Activated naive CD8-positive, alpha-beta T cell treated with anti-CD3 and anti-CD28 coated beads, Interleukin-2, amount 50 U/mL, for 24 hours (primary cell): Measurements from ENCODE around the gene ADAMTSL3.

Experiments
- ATAC-seq: fragments of 150-1000 bp; cut with Tn5 transposase; one replicate; pipeline ENCODE4 v1.10.0; 2021
- DNase-seq: peaks from one replicate; pipeline ENCODE4 v3.0.0; 2021
- H3K27ac Mint-ChIP-seq: one replicate; pipeline ENCODE4 v1.8.0; 2021; ENCODE audit warnings: mild to moderate bottlenecking, mixed read lengths
- H3K27me3 Mint-ChIP-seq: one replicate; pipeline ENCODE4 v1.8.0; 2021; ENCODE audit warnings: mixed read lengths
- H3K36me3 Mint-ChIP-seq: one replicate; pipeline ENCODE4 v1.8.0; 2021; ENCODE audit warnings: low read depth, mixed read lengths
- H3K4me1 Mint-ChIP-seq: one replicate; pipeline ENCODE4 v1.8.0; 2021; ENCODE audit warnings: mixed read lengths
- H3K4me3 Mint-ChIP-seq: one replicate; pipeline ENCODE4 v1.8.0; 2021; ENCODE audit warnings: mild to moderate bottlenecking, moderate library complexity, mixed read lengths
- H3K9me3 Mint-ChIP-seq: one replicate; pipeline ENCODE4 v1.8.0; 2021; ENCODE audit warnings: mixed read lengths

ADAMTSL3 gene

GRCh38 chr15:83709241-83709640 lies 55.3 kb downstream of the ADAMTSL3 start:
- Mint-ChIP-seq H3K4me1 (no peaks in the 10 kb centered on the region), H3K4me3 (no peak overlapping the region), H3K27me3 (no peaks in the 10 kb centered on the region), H3K27ac (no peak overlapping the region), H3K9me3 (no peaks in the 10 kb centered on the region), H3K36me3 (no peaks in the 10 kb centered on the region)
- ATAC-seq (no peak), DNase-seq (no peak)

GRCh38 chr15:83709811-83710210 lies 55.9 kb downstream of the ADAMTSL3 start:
- Mint-ChIP-seq H3K9me3 (no peaks in the 10 kb centered on the region), H3K27me3 (no peaks in the 10 kb centered on the region), H3K36me3 (no peaks in the 10 kb centered on the region), H3K27ac (no peak overlapping the region), H3K4me1 (no peaks in the 10 kb centered on the region), H3K4me3 (no peak overlapping the region)
- no peak for ATAC-seq
- DNase-seq, result no peak

- ATAC-seq (no peak), DNase-seq (no peak)
- H3K4me3 Mint-ChIP-seq, result no peak overlapping the region
- H3K9me3 Mint-ChIP-seq, result no peaks in the 10 kb centered on the region
- H3K36me3 Mint-ChIP-seq, result no peaks in the 10 kb centered on the region
- no peaks in the 10 kb centered on the region for H3K27me3 Mint-ChIP-seq
- H3K27ac Mint-ChIP-seq, result no peak overlapping the region
- H3K4me1 Mint-ChIP-seq, result no peaks in the 10 kb centered on the region
Observed at GRCh38 chr15:83710452-83710851, 56.5 kb downstream of the ADAMTSL3 start.

DNA sequence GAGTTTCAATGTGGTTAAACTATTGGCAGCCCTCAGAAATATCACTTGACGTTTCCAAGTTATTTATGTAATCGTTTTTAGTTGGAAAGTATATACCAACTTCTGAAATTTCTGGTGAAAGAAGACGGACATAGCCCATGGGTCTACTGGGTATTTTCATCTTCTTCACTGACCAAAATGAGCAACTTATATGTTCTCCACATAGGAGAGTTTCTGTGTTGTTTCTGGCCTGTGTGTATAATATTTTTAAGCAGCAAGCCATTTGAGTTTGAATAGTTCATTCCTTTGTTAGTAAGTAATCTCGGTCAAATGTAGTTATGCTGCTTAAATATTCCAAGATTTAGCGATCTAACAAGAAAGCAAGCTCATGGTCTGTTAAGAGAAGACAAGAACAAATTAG lies 57.3 kb downstream of the ADAMTSL3 start:
- Mint-ChIP-seq H3K4me1 (no peaks in the 10 kb centered on the region), H3K4me3 (no peak overlapping the region), H3K27me3 (no peaks in the 10 kb centered on the region), H3K27ac (no peak overlapping the region), H3K36me3 (no peaks in the 10 kb centered on the region), H3K9me3 (no peaks in the 10 kb centered on the region)
- DNase-seq, result no peak
- ATAC-seq, result no peak

DNA sequence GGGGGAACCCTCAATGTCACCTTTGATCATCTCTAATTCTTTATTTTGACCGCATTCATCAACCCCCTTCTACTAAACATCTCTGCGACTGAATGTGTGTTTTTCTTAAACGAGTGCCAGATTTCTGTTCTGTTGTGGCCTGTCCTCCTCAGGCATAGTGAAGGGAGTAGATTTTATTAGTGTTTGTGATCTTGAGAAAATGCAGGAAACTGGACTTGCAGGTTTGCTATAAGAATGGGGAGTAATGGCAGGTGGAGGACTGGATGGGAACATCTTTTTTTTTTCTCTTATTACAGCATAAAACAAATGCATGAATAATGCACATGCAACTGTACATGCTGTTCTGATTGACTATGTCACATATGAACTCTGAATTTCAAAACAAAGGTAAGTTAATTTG lies 59.3 kb downstream of the ADAMTSL3 start:
- Mint-ChIP-seq H3K4me3 (no peak overlapping the region), H3K36me3 (no peaks in the 10 kb centered on the region), H3K27me3 (peaks cover 2% of the 10 kb centered on the region), H3K4me1 (no peaks in the 10 kb centered on the region), H3K27ac (no peak overlapping the region), H3K9me3 (no peaks in the 10 kb centered on the region)
- ATAC-seq, result no peak
- no peak for DNase-seq

- no peak for DNase-seq
Observed at GRCh38 chr15:83714939-83715628, 61.2 kb downstream of the ADAMTSL3 start.

DNA sequence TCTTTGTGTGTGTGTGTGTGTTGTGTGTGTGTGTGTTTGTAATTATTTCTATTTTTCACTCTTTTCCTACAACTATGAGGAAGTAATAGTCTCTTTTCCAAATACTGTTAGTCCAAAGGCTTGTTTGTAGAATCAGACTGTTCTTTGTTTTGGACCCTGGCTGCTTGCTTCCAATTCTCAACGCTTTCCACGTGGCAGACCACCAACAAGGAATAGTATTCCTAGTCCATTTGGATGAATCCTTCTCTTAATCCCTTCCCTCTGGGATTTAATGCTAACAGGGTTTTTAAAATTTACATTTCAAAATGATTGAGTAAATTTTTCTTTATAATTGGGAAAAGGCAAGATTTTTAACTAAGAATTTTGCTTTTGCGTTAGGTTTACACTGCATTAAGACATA lies 62.7 kb downstream of the ADAMTSL3 start:
- H3K27ac Mint-ChIP-seq, result no peak overlapping the region
- H3K9me3 Mint-ChIP-seq, result no peaks in the 10 kb centered on the region
- DNase-seq (no peak), ATAC-seq (no peak)
- H3K4me1 Mint-ChIP-seq, result no peaks in the 10 kb centered on the region
- no peaks in the 10 kb centered on the region for H3K36me3 Mint-ChIP-seq
- H3K27me3 Mint-ChIP-seq, result peaks cover 6% of the 10 kb centered on the region
- no peak overlapping the region for H3K4me3 Mint-ChIP-seq

More at GRCh38 chr15:83714939-83715628, 61.2 kb downstream of the ADAMTSL3 start:
- Mint-ChIP-seq H3K27ac (no peak overlapping the region), H3K27me3 (peaks cover 6% of the 10 kb centered on the region), H3K36me3 (no peaks in the 10 kb centered on the region), H3K4me1 (no peaks in the 10 kb centered on the region), H3K9me3 (no peaks in the 10 kb centered on the region), H3K4me3 (no peak overlapping the region)
- ATAC-seq, result no peak

DNA sequence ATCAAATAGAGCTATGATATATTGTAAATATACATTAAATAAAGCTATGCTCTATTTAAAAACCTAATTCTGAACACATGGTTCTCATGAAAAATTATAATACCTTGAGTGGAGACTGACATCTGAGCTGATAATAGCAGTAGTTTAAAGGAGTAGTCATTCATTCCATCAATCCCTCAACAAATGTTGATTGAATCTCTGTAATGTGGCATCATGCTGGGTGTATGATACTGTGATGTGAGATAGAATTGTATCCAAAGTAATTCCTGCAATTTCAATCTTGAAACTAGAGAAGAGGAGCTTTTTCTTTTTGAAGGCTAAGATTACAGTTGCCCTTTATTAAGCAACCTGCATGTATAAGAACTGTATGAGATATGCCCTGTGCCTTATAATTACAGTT lies 63.1 kb downstream of the ADAMTSL3 start:
- peaks cover 6% of the 10 kb centered on the region for H3K27me3 Mint-ChIP-seq
- no peaks in the 10 kb centered on the region for H3K4me1 Mint-ChIP-seq
- H3K9me3 Mint-ChIP-seq, result no peaks in the 10 kb centered on the region
- H3K4me3 Mint-ChIP-seq, result no peak overlapping the region
- H3K27ac Mint-ChIP-seq, result no peak overlapping the region
- ATAC-seq (no peak), DNase-seq (no peak)
- H3K36me3 Mint-ChIP-seq, result no peaks in the 10 kb centered on the region

DNA sequence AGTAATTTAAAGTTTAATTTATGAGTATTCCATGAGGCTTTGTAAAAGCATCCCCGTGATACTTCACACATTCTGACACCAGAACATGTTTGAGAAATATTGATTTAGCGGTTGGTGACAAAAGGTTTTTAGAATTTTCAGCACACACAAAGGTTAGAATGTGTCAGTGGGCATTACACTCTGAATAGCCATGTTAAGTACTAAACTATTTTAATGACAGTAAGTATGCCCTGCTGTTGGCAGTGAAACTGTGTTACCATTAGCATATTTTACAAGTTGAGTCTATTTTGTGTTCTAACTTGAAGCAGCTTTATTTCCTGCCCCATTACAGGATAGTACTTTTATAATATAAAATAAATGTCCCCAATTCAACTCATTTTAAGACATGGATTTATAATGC lies 66.5 kb downstream of the ADAMTSL3 start:
- H3K27ac Mint-ChIP-seq, result no peak overlapping the region
- no peak for DNase-seq
- peaks cover 6% of the 10 kb centered on the region for H3K27me3 Mint-ChIP-seq
- no peaks in the 10 kb centered on the region for H3K36me3 Mint-ChIP-seq
- no peak overlapping the region for H3K4me3 Mint-ChIP-seq
- no peaks in the 10 kb centered on the region for H3K9me3 Mint-ChIP-seq
- ATAC-seq, result no peak
- no peaks in the 10 kb centered on the region for H3K4me1 Mint-ChIP-seq

- no peak overlapping the region for H3K4me3 Mint-ChIP-seq
- H3K4me1 Mint-ChIP-seq, result no peaks in the 10 kb centered on the region
- no peaks in the 10 kb centered on the region for H3K36me3 Mint-ChIP-seq
- peaks cover 6% of the 10 kb centered on the region for H3K27me3 Mint-ChIP-seq
- no peak for ATAC-seq
- H3K9me3 Mint-ChIP-seq, result no peaks in the 10 kb centered on the region
- H3K27ac Mint-ChIP-seq, result no peak overlapping the region
- no peak for DNase-seq
Observed at GRCh38 chr15:83721031-83721430, 67.1 kb downstream of the ADAMTSL3 start.

DNA sequence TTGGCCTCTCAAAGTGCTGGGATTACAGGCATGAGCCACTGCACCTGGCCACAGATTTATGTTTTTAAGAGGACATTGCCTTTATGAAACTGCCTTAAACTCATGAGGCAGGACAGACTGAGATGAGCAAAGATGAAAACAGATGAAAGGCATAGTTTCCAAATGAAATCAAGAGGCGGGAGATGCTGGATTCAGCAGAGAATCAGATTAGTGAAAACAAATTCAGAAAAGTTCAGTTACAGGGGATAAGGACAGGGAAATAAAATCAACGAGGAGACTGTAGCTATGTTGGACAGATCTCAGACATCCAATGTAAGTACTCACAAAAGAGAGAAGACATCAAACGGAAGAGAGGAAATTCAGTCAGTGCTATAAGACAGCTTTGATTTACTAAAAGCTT lies 68.1 kb downstream of the ADAMTSL3 start:
- Mint-ChIP-seq H3K36me3 (no peaks in the 10 kb centered on the region), H3K9me3 (no peaks in the 10 kb centered on the region), H3K27ac (no peak overlapping the region), H3K4me1 (no peaks in the 10 kb centered on the region), H3K27me3 (peaks cover 6% of the 10 kb centered on the region), H3K4me3 (no peak overlapping the region)
- DNase-seq (no peak), ATAC-seq (no peak)

DNA sequence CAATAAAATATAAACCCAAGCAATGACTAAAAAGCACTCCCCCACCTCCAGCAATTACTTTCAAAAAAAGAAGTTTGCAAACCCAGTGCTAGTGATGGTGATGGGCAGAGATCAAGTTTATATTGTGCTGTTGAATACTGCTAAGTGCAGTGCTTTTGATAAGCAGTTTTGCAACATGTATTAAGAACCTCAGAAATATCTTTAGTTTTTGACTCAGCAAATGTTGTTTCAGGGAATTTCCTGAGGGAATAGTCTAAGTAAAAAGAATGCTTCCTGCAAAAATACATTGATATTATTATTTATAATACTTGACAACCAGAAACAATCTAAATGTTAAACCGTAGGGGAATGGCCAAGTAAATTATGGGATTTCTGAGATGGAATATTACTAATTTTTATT lies 69.3 kb downstream of the ADAMTSL3 start:
- DNase-seq, result no peak
- no peaks in the 10 kb centered on the region for H3K36me3 Mint-ChIP-seq
- H3K4me1 Mint-ChIP-seq, result no peaks in the 10 kb centered on the region
- ATAC-seq, result no peak
- H3K9me3 Mint-ChIP-seq, result peaks cover 5% of the 10 kb centered on the region
- no peak overlapping the region for H3K4me3 Mint-ChIP-seq
- no peak overlapping the region for H3K27ac Mint-ChIP-seq
- H3K27me3 Mint-ChIP-seq, result peaks cover 4% of the 10 kb centered on the region

DNA sequence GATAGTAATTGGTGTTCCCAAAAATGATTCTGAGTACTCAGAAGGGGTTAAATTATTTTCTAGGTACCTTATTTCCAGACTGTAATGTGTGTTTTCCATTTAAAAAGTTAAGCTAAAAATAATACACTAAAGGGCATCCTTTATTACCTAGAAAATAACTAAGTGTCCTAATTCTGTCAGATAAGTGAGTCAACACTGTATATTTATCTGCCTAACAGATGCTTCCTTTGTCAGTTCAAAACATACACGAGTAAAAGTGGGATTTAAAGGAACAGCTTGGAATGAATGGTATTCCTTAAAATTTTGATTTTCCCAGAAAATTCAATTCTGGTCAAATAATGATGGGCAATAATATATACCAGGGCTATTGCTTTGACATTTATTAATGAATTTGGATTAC lies 78.3 kb downstream of the ADAMTSL3 start:
- ATAC-seq (no peak), DNase-seq (no peak)
- Mint-ChIP-seq H3K4me3 (no peak overlapping the region), H3K4me1 (no peaks in the 10 kb centered on the region), H3K27ac (no peak overlapping the region), H3K36me3 (no peaks in the 10 kb centered on the region), H3K27me3 (peaks cover 2% of the 10 kb centered on the region), H3K9me3 (peaks cover 4% of the 10 kb centered on the region)

DNA sequence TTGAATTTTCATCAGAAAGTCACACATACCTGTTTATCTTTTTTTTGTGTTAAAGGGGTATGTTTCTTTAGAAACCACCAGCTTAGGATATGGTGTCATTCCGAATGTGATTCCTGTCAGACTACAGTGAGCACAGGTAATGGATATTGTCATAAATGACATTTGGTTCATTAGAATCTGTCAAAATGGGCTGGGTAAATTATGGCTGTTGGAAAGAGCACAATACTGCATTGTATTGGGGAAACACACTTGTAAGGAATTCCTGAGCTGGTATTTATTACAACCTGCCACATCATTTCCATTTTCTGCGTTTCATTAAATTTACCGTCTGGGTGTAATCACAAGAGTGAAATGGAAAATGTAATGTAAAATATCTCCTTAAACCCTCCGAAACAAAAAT lies 78.8 kb downstream of the ADAMTSL3 start:
- peaks cover 2% of the 10 kb centered on the region for H3K27me3 Mint-ChIP-seq
- H3K27ac Mint-ChIP-seq, result no peak overlapping the region
- no peak overlapping the region for H3K4me3 Mint-ChIP-seq
- H3K36me3 Mint-ChIP-seq, result no peaks in the 10 kb centered on the region
- ATAC-seq, result no peak
- no peak for DNase-seq
- no peaks in the 10 kb centered on the region for H3K9me3 Mint-ChIP-seq
- H3K4me1 Mint-ChIP-seq, result no peaks in the 10 kb centered on the region

DNA sequence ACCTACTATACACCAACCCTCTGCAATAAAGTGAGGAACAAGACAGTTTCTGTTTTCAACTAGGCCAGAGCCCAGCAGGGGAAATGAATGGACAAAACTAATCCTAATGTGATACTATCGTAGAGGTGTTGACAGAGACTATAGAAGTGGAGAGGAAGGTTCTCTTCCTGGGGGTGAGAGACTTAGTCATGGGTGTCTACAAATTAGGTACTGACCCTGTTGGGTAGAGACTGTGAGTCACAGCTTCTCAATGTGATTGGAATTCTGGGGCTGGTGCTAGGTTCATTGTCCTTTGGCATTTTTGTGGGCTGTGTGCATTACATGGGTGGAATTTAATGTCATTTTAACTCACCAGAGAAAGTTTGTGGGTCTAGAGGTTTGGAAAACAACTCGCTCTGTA lies 79.3 kb downstream of the ADAMTSL3 start:
- Mint-ChIP-seq H3K27ac (no peak overlapping the region), H3K4me1 (no peaks in the 10 kb centered on the region), H3K9me3 (no peaks in the 10 kb centered on the region), H3K4me3 (no peak overlapping the region), H3K27me3 (peaks cover 2% of the 10 kb centered on the region), H3K36me3 (no peaks in the 10 kb centered on the region)
- ATAC-seq (no peak), DNase-seq (no peak)

DNA sequence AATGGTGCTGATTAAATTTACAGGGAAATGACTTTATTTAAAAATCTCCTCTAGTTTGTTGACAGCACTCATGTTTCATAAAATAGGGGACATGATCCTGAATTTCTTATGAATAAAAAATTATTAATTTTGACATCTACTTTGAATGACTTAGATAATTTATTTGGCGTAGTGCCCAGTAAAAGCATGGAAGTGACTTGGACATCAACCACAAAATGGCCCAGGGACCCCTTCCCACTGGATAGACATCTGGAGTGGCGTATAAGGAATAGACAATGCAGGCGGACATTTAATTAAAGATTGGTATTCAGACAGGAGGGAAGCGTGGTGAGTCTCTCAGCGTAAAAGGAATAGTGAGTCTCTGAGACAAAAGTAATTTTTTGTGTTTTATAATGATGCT lies 79.8 kb downstream of the ADAMTSL3 start:
- no peaks in the 10 kb centered on the region for H3K9me3 Mint-ChIP-seq
- peaks cover 2% of the 10 kb centered on the region for H3K27me3 Mint-ChIP-seq
- H3K4me3 Mint-ChIP-seq, result no peak overlapping the region
- no peak for DNase-seq
- no peaks in the 10 kb centered on the region for H3K4me1 Mint-ChIP-seq
- no peak for ATAC-seq
- H3K36me3 Mint-ChIP-seq, result no peaks in the 10 kb centered on the region
- H3K27ac Mint-ChIP-seq, result no peak overlapping the region
